Stimulated activated effector memory CD8-positive, alpha-beta T cell treated with anti-CD3 and anti-CD28 coated beads, Interleukin-12 subunit alpha, Interleukin-12 subunit beta, amount 100 ng/mL, for 72 hours (primary cell): ENCODE data around the gene RAB11FIP3.
"Not testable (repeated sequence)": the region's sequence is repeated elsewhere in the genome, so short reads cannot be mapped to it uniquely, and the experiment has no call there.

Source experiments
- ATAC-seq: fragments of 150-1000 bp; cut with Tn5 transposase; 2 replicates; pipeline ENCODE4 v1.10.0; 2021
- DNase-seq, 2 donors: peaks; one replicate each; pipeline ENCODE4 v3.0.0; 2021 to 2022; ENCODE audit warnings: low spot score in 2 of 2
- H3K27ac Mint-ChIP-seq: one replicate; pipeline ENCODE4 v1.8.0; 2022; ENCODE audit warnings: mild to moderate bottlenecking, mixed read lengths
- H3K36me3 Mint-ChIP-seq: one replicate; pipeline ENCODE4 v1.8.0; 2022; ENCODE audit warnings: mild to moderate bottlenecking, mixed read lengths
- H3K4me1 Mint-ChIP-seq: one replicate; pipeline ENCODE4 v1.8.0; 2022; ENCODE audit warnings: mixed read lengths
- H3K4me3 Mint-ChIP-seq: one replicate; pipeline ENCODE4 v1.8.0; 2022; ENCODE audit warnings: mild to moderate bottlenecking, mixed read lengths
- H3K9me3 Mint-ChIP-seq: one replicate; pipeline ENCODE4 v1.8.0; 2022; ENCODE audit warnings: mixed read lengths

Gene RAB11FIP3

DNA sequence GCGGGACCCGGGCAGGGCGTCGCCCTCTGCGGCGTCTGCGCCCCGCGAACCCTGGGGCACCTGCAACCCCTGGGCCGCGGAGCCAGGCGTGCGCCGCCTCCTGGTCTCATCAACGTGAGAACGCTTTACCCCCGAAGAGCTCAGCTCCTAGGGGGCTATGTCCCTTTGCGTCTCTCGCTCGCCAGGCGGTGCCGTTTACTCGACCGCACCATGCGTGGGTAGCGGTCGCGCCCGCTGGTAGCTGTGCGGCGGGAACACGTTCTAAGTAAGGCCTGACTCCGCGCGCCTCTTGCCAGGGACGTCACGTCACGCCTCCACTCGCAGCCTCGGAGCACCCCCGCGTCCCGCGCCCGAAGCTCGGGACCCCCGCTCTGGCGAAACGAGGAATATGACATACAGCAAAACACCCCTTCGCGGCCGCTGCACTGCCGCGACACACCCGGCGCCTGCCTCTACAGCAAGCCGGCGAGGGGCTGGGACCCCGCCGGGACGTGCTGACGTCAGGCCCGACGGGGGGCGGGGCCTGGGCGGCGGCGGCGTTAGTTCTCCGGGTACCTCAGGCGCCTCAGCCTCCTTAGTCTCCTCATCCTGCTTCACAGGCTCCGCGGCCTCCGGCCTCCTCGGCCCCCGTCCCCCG lies at the start of gene RAB11FIP3:
TSS of gene RAB11FIP3 (plus strand) at position 568 of the 637 bp plus-strand sequence. CDS start 358 bp downstream, outside the sequence.
- peak; percentile 95 for ATAC-seq
- Mint-ChIP-seq H3K4me1 (peaks cover 36% of the 10 kb centered on the region), H3K27ac (peak within 1 kb of the TSS; percentile 17), H3K9me3 (no peaks in the 10 kb centered on the region), H3K4me3 (peak within 1 kb of the TSS; percentile 74), H3K36me3 (peaks cover 14% of the 10 kb centered on the region)
- peak; percentile 85 to 92 for DNase-seq

GRCh38 chr16:375927-376816 lies 49.3 kb upstream of the RAB11FIP3 start:
- DNase-seq (no peak), ATAC-seq (no peak)
- Mint-ChIP-seq H3K4me3 (no peak overlapping the region), H3K27ac (no peak overlapping the region), H3K9me3 (no peaks in the 10 kb centered on the region), H3K36me3 (peaks cover 6% of the 10 kb centered on the region), H3K4me1 (peaks cover 13% of the 10 kb centered on the region)

DNA sequence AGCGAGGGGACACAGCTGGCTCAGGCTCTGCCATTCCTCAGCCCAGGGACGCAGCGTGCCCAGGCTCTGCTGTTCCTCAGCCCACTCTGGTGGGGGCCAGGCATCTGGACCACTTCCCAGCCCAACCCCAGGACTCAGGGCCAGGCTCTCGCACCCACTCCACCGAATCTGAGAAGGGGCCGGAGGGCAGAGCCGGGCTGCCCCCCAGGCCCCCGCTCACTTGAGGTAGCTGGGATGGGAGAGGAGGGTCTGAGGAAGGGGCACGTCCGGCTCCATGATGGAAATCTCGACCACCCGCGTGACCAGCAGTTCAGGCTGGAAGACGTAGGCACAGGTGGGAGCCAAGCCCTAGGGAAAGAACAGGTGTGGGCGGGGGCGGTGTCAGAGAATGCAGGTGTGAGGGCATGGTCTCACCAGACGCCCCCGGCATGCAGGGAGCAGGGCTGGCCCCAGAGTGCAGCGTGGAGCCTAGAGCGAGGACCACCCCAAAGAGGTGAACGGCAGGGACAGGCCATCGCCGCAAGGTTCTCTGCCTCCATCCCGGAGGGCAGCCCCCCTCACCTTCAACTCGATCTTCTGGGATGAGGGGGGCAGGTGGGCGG lies 48.5 kb upstream of the RAB11FIP3 start:
- DNase-seq: no peak
- Mint-ChIP-seq H3K27ac (no peak overlapping the region), H3K36me3 (peaks cover 6% of the 10 kb centered on the region)

DNA sequence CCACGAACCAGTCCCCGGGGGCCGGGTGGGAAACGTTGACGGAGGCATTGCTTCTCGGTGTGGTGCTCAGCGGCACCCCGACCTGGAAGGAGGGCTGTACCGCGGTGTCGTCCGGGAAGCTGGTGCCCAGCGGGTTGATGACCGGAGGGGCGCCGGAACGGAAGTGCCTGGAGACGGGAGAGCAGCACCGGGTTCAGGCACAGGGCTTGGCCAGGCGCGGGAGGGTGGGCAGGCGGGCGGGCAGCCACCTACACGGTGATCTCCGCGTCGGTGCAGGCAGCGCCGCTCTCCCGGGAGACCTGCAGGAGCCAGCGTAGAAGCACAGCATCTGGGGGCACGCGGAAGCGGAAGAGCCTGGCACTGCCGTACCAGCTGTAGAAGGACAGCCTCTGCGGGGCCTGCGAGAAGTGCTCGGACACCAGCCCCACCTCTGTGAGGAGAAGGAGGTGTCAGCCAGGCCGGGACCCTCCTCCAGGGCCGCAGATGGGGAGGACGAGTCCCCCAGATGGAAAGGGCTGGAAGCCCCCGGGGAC lies 48.0 kb upstream of the RAB11FIP3 start:
- Mint-ChIP-seq H3K9me3 (no peaks in the 10 kb centered on the region), H3K4me3 (no peak overlapping the region), H3K36me3 (peaks cover 6% of the 10 kb centered on the region), H3K4me1 (peaks cover 7% of the 10 kb centered on the region), H3K27ac (no peak overlapping the region)
- no peak for DNase-seq
- no peak for ATAC-seq

More for the DNA sequence above, 48.5 kb upstream of the RAB11FIP3 start:
- no peak for ATAC-seq
- no peak overlapping the region for H3K4me3 Mint-ChIP-seq
- peaks cover 10% of the 10 kb centered on the region for H3K4me1 Mint-ChIP-seq
- H3K9me3 Mint-ChIP-seq: no peaks in the 10 kb centered on the region

GRCh38 chr16:378113-378820 lies 47.2 kb upstream of the RAB11FIP3 start:
- H3K4me3 Mint-ChIP-seq, DNase-seq, ATAC-seq, H3K9me3 Mint-ChIP-seq, H3K36me3 Mint-ChIP-seq: not testable (repeated sequence)
- Mint-ChIP-seq H3K4me1 (peaks cover 14% of the 10 kb centered on the region), H3K27ac (peak overlapping the region; percentile 32)

- peaks cover 6% of the 10 kb centered on the region for H3K36me3 Mint-ChIP-seq
- DNase-seq: no peak
- no peaks in the 10 kb centered on the region for H3K9me3 Mint-ChIP-seq
- H3K4me3 Mint-ChIP-seq: no peak overlapping the region
- no peak for ATAC-seq
- peak overlapping the region; percentile 32 for H3K27ac Mint-ChIP-seq
- peaks cover 18% of the 10 kb centered on the region for H3K4me1 Mint-ChIP-seq
Observed at GRCh38 chr16:378821-379182, 46.6 kb upstream of the RAB11FIP3 start.

GRCh38 chr16:379183-379960 lies 46.1 kb upstream of the RAB11FIP3 start:
- H3K27ac Mint-ChIP-seq: peak overlapping the region; percentile 82
- peaks cover 6% of the 10 kb centered on the region for H3K36me3 Mint-ChIP-seq
- H3K4me3 Mint-ChIP-seq: peak overlapping the region; percentile 60
- H3K4me1 Mint-ChIP-seq: peaks cover 18% of the 10 kb centered on the region
- DNase-seq: no peak
- ATAC-seq: no peak
- no peaks in the 10 kb centered on the region for H3K9me3 Mint-ChIP-seq

DNA sequence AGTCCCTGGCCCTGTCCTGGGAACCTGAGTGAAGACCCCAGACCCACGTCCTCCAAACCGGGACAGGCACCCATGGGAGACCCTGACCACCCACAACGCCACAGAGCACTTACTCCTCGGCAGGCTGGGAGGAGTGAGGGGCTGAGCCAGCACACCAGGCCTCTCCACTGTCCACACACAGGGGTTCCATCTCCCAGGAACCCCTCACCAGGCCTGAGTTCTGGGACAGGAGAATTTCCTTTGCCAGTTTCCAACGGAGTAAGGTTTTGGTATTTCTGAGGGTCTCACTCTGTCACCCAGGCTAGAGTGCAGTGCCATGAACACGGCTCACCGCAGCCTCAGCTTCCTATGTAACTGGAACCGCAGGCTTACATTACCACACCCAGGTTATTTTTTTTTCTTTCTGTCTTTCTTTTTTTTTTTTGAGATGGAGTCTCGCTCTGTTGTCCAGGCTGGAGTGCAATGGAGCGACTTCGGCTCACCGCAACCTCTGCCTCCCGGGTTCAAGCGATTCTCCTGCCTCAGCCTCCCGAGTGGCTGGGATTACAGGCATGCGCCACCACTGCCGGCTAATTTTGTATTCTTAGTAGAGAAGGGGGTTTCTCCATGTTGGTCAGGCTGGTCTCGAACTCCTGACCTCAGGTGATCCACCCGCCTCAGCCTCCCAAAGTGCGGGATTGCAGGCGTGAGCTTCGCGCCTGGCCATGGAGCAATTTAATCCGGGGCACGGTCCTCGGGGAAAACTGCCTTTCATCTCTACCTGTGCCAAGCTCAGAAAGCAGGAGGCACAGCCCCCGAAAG lies 45.3 kb upstream of the RAB11FIP3 start:
- Mint-ChIP-seq H3K4me3 (peak overlapping the region; percentile 60), H3K36me3 (peaks cover 2% of the 10 kb centered on the region), H3K4me1 (peaks cover 18% of the 10 kb centered on the region), H3K9me3 (no peaks in the 10 kb centered on the region), H3K27ac (peak overlapping the region; percentile 82)
- no peak for ATAC-seq
- DNase-seq: no peak

DNA sequence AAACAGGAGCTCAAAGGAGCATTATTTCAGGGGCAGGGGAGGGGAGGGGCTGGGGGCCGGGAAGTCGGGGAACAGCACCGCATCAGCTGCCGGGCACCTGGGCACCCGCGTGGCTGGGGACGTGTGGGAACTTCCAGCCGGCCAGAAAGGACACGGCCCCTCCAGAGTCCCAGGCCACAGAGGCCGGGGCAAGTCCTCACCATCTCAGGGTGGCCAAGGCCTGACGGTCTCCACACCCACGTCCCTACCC lies 44.8 kb upstream of the RAB11FIP3 start:
- Mint-ChIP-seq H3K27ac (no peak overlapping the region), H3K36me3 (no peaks in the 10 kb centered on the region), H3K9me3 (no peaks in the 10 kb centered on the region), H3K4me3 (peak overlapping the region; percentile 60), H3K4me1 (peaks cover 18% of the 10 kb centered on the region)
- no peak for ATAC-seq
- no peak for DNase-seq

- Mint-ChIP-seq H3K9me3 (no peaks in the 10 kb centered on the region), H3K36me3 (no peaks in the 10 kb centered on the region), H3K4me1 (peaks cover 18% of the 10 kb centered on the region), H3K4me3 (peak overlapping the region; percentile 60), H3K27ac (no peak overlapping the region)
- DNase-seq: no peak
- ATAC-seq: peak; percentile 69
Observed at GRCh38 chr16:381012-381788, 44.2 kb upstream of the RAB11FIP3 start.

GRCh38 chr16:381789-382717 lies 43.4 kb upstream of the RAB11FIP3 start, which contains the start of gene PGAP6:
Gene PGAP6, minus strand, starts transcription at chr16:381978. Its CDS starts 157 bp downstream, at chr16:381821.
- Mint-ChIP-seq H3K4me1 (peaks cover 18% of the 10 kb centered on the region), H3K36me3 (no peaks in the 10 kb centered on the region), H3K27ac (peak within 1 kb of the TSS; percentile 26), H3K4me3 (peak within 1 kb of the TSS; percentile 60), H3K9me3 (no peaks in the 10 kb centered on the region)
- ATAC-seq: peak; percentile 73
- DNase-seq: peak; percentile 51 to 79

DNA sequence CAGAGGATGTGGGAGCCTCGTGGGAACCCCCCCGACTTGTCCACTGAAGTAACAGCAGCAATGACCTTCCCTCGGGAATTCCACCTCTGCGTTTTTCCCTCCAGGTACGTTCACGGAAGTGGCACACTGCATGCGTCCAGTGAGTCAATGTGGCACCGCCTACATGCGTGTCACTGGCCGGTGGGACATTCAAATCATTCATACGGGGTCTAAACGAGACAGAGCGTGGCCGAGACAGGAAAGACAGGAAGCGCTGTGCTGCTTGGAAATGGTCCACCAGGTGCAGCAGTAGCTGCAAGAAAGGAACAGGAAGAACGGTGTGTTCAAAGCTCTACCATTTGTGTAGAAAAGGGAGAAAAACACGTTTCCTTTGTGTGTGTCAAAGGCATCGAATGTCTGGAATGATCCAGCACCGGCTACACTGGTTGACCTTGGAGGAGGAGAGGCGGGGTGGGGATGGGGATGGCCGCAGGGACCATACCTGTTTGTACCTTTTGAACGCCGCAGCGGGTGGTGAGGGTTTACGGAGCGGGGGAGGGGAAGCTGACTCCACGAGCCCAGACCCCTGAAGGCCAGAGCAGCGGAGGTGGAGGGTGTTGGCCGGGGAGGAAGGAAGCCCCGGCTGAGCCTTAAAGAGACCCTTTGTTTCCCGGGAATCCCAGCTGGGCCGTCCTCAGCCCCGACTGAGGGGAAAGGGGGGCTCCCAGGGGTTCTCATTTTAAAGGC lies 42.0 kb upstream of the RAB11FIP3 start:
- ATAC-seq: peak; percentile 71
- Mint-ChIP-seq H3K36me3 (no peaks in the 10 kb centered on the region), H3K27ac (peak overlapping the region; percentile 26), H3K4me1 (peaks cover 18% of the 10 kb centered on the region), H3K4me3 (peak overlapping the region; percentile 60), H3K9me3 (no peaks in the 10 kb centered on the region)
- peak in 1 of 2 donors; percentile 79 for DNase-seq
